ENCODE results near the gene ANGPTL2.

Gene ANGPTL2

GRCh38 chr9:127116088-127116726, 6.2 kb downstream of the ANGPTL2 start:
- DNase-seq, result no peak

GRCh38 chr9:127114606-127115005, 7.8 kb downstream of the ANGPTL2 start:
- no peak for DNase-seq

- DNase-seq, result no peak
These were observed 9.1 kb downstream of the ANGPTL2 start for GRCh38 chr9:127113191-127113972.

- no peak for DNase-seq
These were observed 9.7 kb downstream of the ANGPTL2 start for GRCh38 chr9:127112735-127113161.

- no peak for DNase-seq
These were observed 10.4 kb downstream of the ANGPTL2 start for GRCh38 chr9:127112056-127112455.

GRCh38 chr9:127109212-127109711, 13.2 kb downstream of the ANGPTL2 start:
- DNase-seq, result no peak

GRCh38 chr9:127107929-127108876, 14.2 kb downstream of the ANGPTL2 start:
- DNase-seq, result no peak

GRCh38 chr9:127107171-127107928, 15.1 kb downstream of the ANGPTL2 start:
- DNase-seq, result no peak

- no peak for DNase-seq
These were observed 16.0 kb downstream of the ANGPTL2 start for GRCh38 chr9:127106466-127106855.

GRCh38 chr9:127105805-127106465, 16.5 kb downstream of the ANGPTL2 start:
- DNase-seq, result no peak

GRCh38 chr9:127104581-127105311, 17.7 kb downstream of the ANGPTL2 start:
- no peak for DNase-seq

- no peak for DNase-seq
These were observed 19.6 kb downstream of the ANGPTL2 start for GRCh38 chr9:127102788-127103187.

GRCh38 chr9:127102176-127102575, 20.3 kb downstream of the ANGPTL2 start:
- no peak for DNase-seq

- DNase-seq, result no peak
These were observed 22.8 kb downstream of the ANGPTL2 start for GRCh38 chr9:127099664-127100063.

GRCh38 chr9:127098916-127099553, 23.4 kb downstream of the ANGPTL2 start:
- DNase-seq, result no peak

GRCh38 chr9:127097683-127098082, 24.8 kb downstream of the ANGPTL2 start:
- no peak for DNase-seq

GRCh38 chr9:127096208-127096607, 26.2 kb downstream of the ANGPTL2 start:
- DNase-seq, result no peak

- DNase-seq, result no peak
These were observed 27.0 kb downstream of the ANGPTL2 start for GRCh38 chr9:127095411-127095810.

GRCh38 chr9:127093319-127094020, 29.0 kb downstream of the ANGPTL2 start:
- DNase-seq, result no peak
